ENCODE measurements around the gene GJB5. TPM values are rescaled to one million over a fixed set of nuclear protein-coding genes. Genes with fewer than 3 reads are reported as not detected.

GJB5 gene
- total RNA-seq, 1 donor from 2014 or later, result not detected

DNA sequence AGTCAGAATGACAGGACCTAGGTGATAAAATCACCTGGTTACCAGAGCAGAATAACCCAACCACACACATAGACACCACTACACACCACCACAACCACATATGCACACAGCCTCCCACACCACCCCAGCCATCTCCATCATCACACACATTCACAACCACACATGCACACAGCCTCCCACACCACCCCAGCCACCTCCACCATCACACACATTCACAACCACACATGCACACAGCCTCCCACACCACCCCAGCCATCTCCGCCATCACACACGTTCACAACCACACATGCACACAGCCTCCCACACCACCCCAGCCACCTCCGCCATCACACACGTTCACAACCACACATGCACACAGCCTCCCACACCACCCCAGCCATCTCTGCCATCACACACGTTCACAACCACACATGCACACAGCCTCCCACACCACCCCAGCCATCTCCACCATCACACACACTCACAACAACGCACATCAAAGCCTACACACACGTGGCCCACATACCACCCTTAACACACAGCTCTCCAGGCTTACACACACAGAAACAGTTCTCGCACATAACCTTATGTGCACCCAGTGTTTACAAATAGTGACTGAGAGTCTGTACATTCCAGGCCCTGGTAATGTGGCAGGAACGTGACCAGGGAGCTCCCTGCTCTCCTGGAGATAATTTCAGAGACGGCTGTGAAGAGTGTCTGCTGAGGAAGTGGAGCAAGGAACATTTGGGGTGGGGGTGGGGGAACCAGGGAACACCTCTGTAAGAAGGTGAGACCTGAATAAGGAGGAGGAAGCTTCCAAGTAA is 22.9 kb downstream of the GJB5 start:
- Histone ChIP-seq H3K4me1 (peaks cover 17% of the 10 kb centered on the region), H3K4me3 (no peak overlapping the region), H3K27me3 (ENCODE audit: low read depth) (peaks cover 28% of the 10 kb centered on the region), H3K36me3 (no peaks in the 10 kb centered on the region), H3K27ac (no peak overlapping the region), H3K9me3 (no peaks in the 10 kb centered on the region)
- intact Hi-C loops (cut with DNase I), result no loop called here
- no peak for TF ChIP-seq CTCF (IDR thresholded peaks at IDR 0.05)
- ATAC-seq, result no peak
- DNase-seq, result no peak

DNA sequence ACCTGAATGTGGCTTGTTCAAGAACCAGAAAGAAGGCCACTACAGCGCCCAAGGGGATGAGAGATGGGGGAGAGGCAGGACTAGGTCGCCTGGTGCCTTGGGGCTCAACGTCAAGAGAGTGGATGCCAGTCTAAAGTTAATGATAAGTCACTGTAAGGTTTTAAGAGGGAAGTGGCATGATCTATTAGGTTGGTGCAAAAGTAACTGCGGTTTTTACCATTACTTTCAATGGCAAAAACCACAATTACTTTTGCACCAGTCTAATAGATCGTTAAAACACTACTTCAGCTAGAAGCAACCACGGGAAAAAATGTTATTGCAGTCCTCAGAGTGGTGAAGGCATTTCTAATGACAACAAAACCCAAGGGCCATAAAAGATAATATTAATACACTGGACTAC is 23.5 kb downstream of the GJB5 start:
- intact Hi-C loops (cut with DNase I), result no loop called here
- ATAC-seq, result no peak
- Histone ChIP-seq H3K4me1 (peaks cover 17% of the 10 kb centered on the region), H3K27ac (no peak overlapping the region), H3K27me3 (ENCODE audit: low read depth) (peaks cover 35% of the 10 kb centered on the region), H3K9me3 (no peaks in the 10 kb centered on the region), H3K4me3 (no peak overlapping the region), H3K36me3 (no peaks in the 10 kb centered on the region)
- no peak for DNase-seq
- no peak for TF ChIP-seq CTCF (IDR thresholded peaks at IDR 0.05)

- Histone ChIP-seq H3K27me3 (ENCODE audit: low read depth) (peaks cover 36% of the 10 kb centered on the region), H3K4me1 (peaks cover 17% of the 10 kb centered on the region), H3K4me3 (no peak overlapping the region), H3K36me3 (no peaks in the 10 kb centered on the region), H3K9me3 (no peaks in the 10 kb centered on the region), H3K27ac (no peak overlapping the region)
- intact Hi-C loops (cut with DNase I), result no loop called here
- TF ChIP-seq CTCF (IDR thresholded peaks at IDR 0.05), result no peak
- DNase-seq (no peak), ATAC-seq (no peak)
Measured at GRCh38 chr1:34779005-34779404, 24.2 kb downstream of the GJB5 start.

GRCh38 chr1:34779526-34779925 is 24.7 kb downstream of the GJB5 start:
- Histone ChIP-seq H3K4me3 (no peak overlapping the region), H3K9me3 (no peaks in the 10 kb centered on the region), H3K27me3 (ENCODE audit: low read depth) (peaks cover 36% of the 10 kb centered on the region), H3K36me3 (no peaks in the 10 kb centered on the region), H3K4me1 (peaks cover 17% of the 10 kb centered on the region), H3K27ac (no peak overlapping the region)
- intact Hi-C loops (cut with DNase I), result no loop called here
- no peak for ATAC-seq
- no peak for TF ChIP-seq CTCF (IDR thresholded peaks at IDR 0.05)
- no peak for DNase-seq

DNA sequence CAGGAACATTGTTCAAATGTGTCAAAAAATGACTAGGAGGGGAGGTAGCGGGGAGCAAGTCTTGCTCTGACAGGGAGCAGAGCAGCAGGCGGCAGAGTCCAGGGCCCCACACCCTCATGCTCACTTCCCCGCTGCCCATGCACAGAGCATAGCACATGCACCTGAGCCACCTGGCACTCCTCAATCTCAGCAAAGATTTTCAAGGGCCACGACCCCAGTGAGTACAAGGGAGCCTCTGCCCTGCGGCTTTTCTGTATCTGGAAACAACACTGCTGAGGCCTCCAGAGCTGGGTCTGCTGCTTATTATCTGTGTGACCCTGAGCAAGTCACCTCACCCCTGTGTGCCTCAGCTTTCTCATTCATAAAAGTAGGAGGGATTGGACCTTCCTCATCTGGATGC is 25.1 kb downstream of the GJB5 start:
- TF ChIP-seq CTCF (IDR thresholded peaks at IDR 0.05), result no peak
- no peak for ATAC-seq
- DNase-seq, result no peak
- intact Hi-C loops (cut with DNase I), result no loop called here
- Histone ChIP-seq H3K9me3 (no peaks in the 10 kb centered on the region), H3K4me1 (peaks cover 17% of the 10 kb centered on the region), H3K36me3 (no peaks in the 10 kb centered on the region), H3K27ac (no peak overlapping the region), H3K27me3 (ENCODE audit: low read depth) (peaks cover 36% of the 10 kb centered on the region), H3K4me3 (no peak overlapping the region)
